Jurkat, Clone E6-1 (cell line): ENCODE measurements around the gene DUSP23.
A peak's percentile ranks its signal among the peaks of the same experiment; 100 is the strongest.

ENCODE experiments used
- DNase-seq: peaks from one replicate; pipeline ENCODE4 v3.0.0-alpha.2; 2011; ENCODE audit warnings: low read depth, low spot score
- H3K4me3 ChIP-seq: 2 replicates; pipeline ENCODE4 v1.5.1; 2011; ENCODE audit warnings: mild to moderate bottlenecking, low read length, control low read depth, moderate library complexity

DUSP23 gene

GRCh38 chr1:159825564-159825963 is 44.8 kb downstream of the DUSP23 start:
- DNase-seq = peak; percentile 42
- H3K4me3 ChIP-seq = no peak overlapping the region

DNA sequence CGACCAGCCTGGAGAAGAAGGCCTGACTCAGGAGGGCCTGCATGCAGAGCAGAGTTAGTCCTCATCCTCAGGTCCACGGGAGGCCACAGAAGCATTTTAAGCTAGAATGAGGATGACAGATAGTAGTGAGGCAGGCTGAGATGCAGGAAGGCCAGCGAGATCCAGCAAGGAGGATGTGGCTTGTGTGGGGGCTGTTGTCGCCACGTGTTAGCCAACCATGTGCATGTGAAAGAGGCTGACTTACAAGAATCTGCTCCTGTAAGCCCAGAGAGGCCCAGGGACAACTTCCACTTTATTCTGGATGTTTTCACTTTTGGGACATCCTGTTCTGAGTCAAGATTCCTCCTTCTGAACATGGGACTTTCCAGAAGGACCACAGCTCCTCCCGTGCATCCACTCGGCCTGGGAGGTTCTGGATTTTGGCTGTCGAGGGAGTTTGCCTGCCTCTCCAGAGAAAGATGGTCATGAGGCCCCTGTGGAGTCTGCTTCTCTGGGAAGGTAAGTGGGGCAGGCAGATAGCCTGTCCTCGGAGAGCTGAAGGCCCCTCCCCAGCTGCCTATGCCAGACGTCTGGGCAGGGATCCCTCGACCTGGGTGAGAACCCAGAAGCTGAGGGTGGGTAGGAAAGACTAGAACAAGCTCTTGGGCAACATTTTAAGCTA is 45.8 kb downstream of the DUSP23 start, which contains the start of gene SLAMF8:
Gene SLAMF8 (plus strand): TSS at position 433 of the 661 bp plus-strand sequence. CDS start 26 bp downstream, at position 459.
- DNase-seq = peak; percentile 72
- no peak within 1 kb of the TSS for H3K4me3 ChIP-seq

GRCh38 chr1:159827102-159827490 is 46.3 kb downstream of the DUSP23 start:
- DNase-seq = no peak
- no peak overlapping the region for H3K4me3 ChIP-seq

DNA sequence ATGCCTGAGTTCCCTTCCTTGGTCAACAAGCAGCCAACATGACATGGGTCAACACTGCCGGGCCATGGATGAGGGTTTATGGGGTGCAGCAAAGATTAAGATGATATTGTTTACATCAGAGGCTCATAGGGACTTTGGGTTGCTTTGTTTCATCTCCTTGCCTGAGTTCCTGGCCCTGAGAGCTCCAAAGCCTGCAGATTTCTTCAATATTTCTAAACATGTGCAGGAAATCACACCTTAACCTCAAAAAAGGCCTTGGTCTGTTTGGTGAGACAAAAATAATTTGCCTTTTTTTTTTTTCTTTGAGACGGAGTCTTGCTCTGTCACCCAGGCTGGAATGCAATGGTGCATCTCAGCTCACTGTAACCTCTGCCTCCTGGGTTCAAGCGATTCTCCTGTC is 46.8 kb downstream of the DUSP23 start:
- DNase-seq = peak; percentile 42

GRCh38 chr1:159828176-159828575 is 47.4 kb downstream of the DUSP23 start:
- no peak for DNase-seq

More for the DNA sequence above, 46.8 kb downstream of the DUSP23 start:
- H3K4me3 ChIP-seq = no peak overlapping the region

DNA sequence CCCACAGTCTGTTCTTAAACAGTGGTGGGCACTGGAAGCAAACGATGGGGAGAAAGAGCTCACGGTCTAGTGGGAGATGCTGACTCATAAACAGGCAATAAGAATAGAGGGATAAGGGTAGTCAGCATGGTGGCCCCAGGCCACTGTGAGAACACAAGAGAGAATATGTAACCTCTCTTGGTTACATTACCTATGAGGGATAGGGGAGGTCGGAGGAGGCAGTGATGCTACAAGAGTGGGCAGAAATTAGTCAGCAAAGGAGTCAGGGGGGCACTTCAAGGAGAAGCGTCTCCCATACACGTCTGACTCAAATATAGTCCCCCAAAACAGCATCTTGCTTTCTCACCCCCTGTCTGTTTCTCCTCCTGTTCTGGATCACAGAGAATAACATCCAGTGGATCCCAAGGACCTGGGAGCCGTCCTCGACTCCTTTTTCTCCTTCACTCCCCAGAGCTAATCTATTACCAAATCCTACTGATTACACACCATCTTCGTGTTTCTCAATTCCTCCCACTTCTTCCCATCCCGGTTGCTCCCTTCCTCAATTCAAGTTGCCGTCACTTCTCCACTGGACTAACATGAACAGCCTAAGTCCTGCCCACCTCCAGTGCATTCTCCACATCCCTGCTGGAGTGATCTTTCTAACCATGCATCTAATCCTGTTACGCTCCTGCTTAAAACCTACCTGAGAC is 48.0 kb downstream of the DUSP23 start:
- DNase-seq = no peak
- H3K4me3 ChIP-seq = no peak overlapping the region

More at GRCh38 chr1:159828176-159828575, 47.4 kb downstream of the DUSP23 start:
- no peak overlapping the region for H3K4me3 ChIP-seq

DNA sequence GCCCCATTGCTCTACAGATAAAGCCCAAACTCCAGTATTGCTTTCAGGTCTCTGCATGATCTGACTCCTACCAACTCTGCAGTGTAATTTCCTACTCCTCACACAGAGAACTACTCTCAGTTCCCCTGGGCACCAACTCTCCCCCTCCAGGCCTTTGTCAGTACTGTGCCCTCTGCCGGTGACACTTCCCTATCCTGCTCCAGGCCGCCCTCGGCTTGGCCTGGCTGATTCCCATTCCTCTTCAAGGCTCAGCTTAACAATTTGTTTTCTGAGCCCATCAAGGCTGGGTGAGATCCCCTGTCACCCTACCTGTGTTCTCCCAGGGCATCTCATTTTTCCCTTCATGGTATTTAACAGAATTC is 48.5 kb downstream of the DUSP23 start:
- no peak overlapping the region for H3K4me3 ChIP-seq
- no peak for DNase-seq

DNA sequence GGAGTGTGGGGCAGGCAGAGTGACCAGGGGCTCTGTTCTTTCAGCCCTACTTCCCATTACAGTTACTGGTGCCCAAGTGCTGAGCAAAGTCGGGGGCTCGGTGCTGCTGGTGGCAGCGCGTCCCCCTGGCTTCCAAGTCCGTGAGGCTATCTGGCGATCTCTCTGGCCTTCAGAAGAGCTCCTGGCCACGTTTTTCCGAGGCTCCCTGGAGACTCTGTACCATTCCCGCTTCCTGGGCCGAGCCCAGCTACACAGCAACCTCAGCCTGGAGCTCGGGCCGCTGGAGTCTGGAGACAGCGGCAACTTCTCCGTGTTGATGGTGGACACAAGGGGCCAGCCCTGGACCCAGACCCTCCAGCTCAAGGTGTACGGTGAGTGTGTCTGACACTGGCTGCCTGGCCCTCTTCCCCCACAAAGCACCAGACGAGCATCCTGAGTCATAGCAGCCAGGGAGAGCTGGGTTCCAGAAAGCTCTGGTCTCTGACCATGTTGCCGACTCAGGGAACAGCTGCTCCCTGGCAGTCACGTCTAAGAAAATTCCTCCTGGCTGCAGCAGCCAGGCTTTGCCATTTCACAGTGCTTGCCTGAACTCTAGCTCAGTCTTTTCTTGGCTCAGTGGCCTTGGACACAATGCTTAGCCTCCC is 49.2 kb downstream of the DUSP23 start:
- no peak for DNase-seq
- H3K4me3 ChIP-seq = no peak overlapping the region

DNA sequence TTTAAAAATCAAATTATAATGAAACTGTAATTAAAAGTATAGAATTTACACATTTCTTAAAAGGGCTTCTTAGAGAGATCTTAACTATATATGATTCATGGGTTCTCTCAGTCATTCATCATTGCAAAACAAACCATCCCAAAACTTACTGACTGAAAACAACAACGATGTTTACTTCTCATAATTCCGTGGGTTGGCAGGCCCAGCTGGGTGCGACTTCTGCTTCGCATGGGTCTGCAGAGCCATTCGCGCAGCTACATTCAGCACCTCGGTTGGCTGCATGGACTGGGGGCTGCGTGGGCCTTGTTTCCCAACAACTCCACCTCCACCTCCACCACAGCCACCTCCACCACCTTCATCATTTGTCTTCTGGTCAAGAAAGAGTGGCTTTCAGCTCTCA is 50.0 kb downstream of the DUSP23 start:
- no peak for DNase-seq
- H3K4me3 ChIP-seq = no peak overlapping the region

- H3K4me3 ChIP-seq = no peak overlapping the region
- DNase-seq = no peak
These were observed 50.8 kb downstream of the DUSP23 start for GRCh38 chr1:159831412-159832141.
